Panc1 (cell line): ENCODE data around the gene CNTN4. TPM values are rescaled to one million over a fixed set of nuclear protein-coding genes. Genes with fewer than 3 reads are reported as not detected.

Source experiments
- ATAC-seq: fragments of 200-7000 bp; cut with Tn5 transposase; 2 replicates; pipeline ENCODE4 v1.9.1; 2020; ENCODE audit warnings: mild to moderate bottlenecking, moderate library complexity
- BruUV-seq: library from RNA; stranded (reverse); fragments of 400-500 nt; replicated peaks from 2 replicates; lab custom pipeline; 2021; lab: Mats Ljungman, UMichigan
- CTCF ChIA-PET: fragments of 300-600 bp; sonication (Branson Sonifier 250); formaldehyde crosslinking; loops from one replicate; lab custom pipeline; 2022; ENCODE audit warnings: antibody characterized with exemption; lab: Charles Lee
- POLR2A ChIA-PET: fragments of 300-600 bp; sonication (Branson Sonifier 250); formaldehyde crosslinking; loops from one replicate; lab custom pipeline; 2022; ENCODE audit warnings: antibody characterized with exemption; lab: Charles Lee
- DNase-seq: peaks from one replicate; pipeline ENCODE4 v3.0.0-alpha.2; 2010; ENCODE audit warnings: low read depth, low spot score
- H3K27ac ChIP-seq: 2 replicates; pipeline ENCODE4 v1.5.1; 2011; ENCODE audit warnings: mild to moderate bottlenecking, low read length, inconsistent platforms
- H3K27me3 ChIP-seq: fragments of 200-500 bp; sonication (Bioruptor generic); 2 replicates; pipeline ENCODE4 v1.6.0; 2014; ENCODE audit warnings: low read length, inconsistent platforms; ENCODE audit not compliant: control insufficient read depth, insufficient read depth
- H3K36me3 ChIP-seq: fragments of 200-500 bp; sonication (Bioruptor generic); 2 replicates; pipeline ENCODE4 v1.5.1; 2014; ENCODE audit warnings: inconsistent platforms, mild to moderate bottlenecking, low read length, moderate library complexity; ENCODE audit not compliant: control insufficient read depth, insufficient read depth
- H3K4me1 ChIP-seq: 2 replicates; pipeline ENCODE4 v1.5.1; 2011; ENCODE audit warnings: inconsistent platforms, mild to moderate bottlenecking, low read length, moderate library complexity; ENCODE audit not compliant: control insufficient read depth, insufficient read depth
- H3K4me3 ChIP-seq, 2 experiments: 2 replicates each; pipeline ENCODE4 v1.5.1; 2011 to 2012; ENCODE audit warnings: low read depth in 2 of 2, low read length in 2 of 2, mild to moderate bottlenecking in 2 of 2, inconsistent platforms in 1 of 2, moderate library complexity in 1 of 2
- H3K9me3 ChIP-seq: fragments of 200-500 bp; sonication (Bioruptor generic); 2 replicates; pipeline ENCODE4 v1.5.1; 2014; ENCODE audit warnings: low read depth, mild to moderate bottlenecking, inconsistent platforms, low read length, moderate library complexity; ENCODE audit not compliant: control insufficient read depth, insufficient read depth
- POLR2AphosphoS5 ChIP-seq: IDR thresholded peaks from 2 replicates; pipeline ENCODE4 v1.6.1; 2012; ENCODE audit warnings: mild to moderate bottlenecking, low read depth, low read length, moderate library complexity
- SIN3A ChIP-seq: IDR thresholded peaks from 2 replicates; pipeline ENCODE4 v1.6.1; 2012; ENCODE audit warnings: low read depth, mild to moderate bottlenecking, low read length, moderate library complexity, borderline replicate concordance; ENCODE audit not compliant: insufficient read depth
- TCF7L2 ChIP-seq: IDR thresholded peaks from 2 replicates; pipeline ENCODE4 v1.6.1; 2011; ENCODE audit warnings: mild to moderate bottlenecking, low read depth, low read length, inconsistent platforms
- in situ Hi-C: cut with HindIII; loops from 2 replicates; pipeline ENCODE4 v1.10.0; 2016; ENCODE audit warnings: low sequenced_read_pairs, low pct_unique_long_range_greater_than_20kb
- intact Hi-C: fragments of 100-400 bp; cut with micrococcal nuclease; formaldehyde crosslinking; loops from one replicate; pipeline ENCODE4 v1.10.0; 2022; ENCODE audit not compliant: unreplicated experiment
- total RNA-seq: library from RNA; stranded (reverse); gene quantifications from one replicate; pipeline ENCODE4 v1.2.1, GENCODE V29; 2021; ENCODE audit not compliant: unreplicated experiment
- TF ChIP-seq, protein P1 (sequence below), 2 experiments: IDR thresholded peaks; 2 replicates each; pipeline ENCODE4 v1.6.1; 2011 to 2012; ENCODE audit warnings: low read depth in 2 of 2, control low read depth in 1 of 2, low read length in 1 of 2, mild to moderate bottlenecking in 1 of 2, moderate library complexity in 1 of 2; ENCODE audit not compliant: insufficient read depth in 1 of 2
- TF ChIP-seq, protein P2 (sequence below): fragments of 450-650 bp; IDR thresholded peaks from 2 replicates; pipeline ENCODE4 v1.5.1; 2017; ENCODE audit warnings: mild to moderate bottlenecking

The CNTN4 gene
- total RNA-seq, 1 experiment from 2014 or later = not detected

DNA sequence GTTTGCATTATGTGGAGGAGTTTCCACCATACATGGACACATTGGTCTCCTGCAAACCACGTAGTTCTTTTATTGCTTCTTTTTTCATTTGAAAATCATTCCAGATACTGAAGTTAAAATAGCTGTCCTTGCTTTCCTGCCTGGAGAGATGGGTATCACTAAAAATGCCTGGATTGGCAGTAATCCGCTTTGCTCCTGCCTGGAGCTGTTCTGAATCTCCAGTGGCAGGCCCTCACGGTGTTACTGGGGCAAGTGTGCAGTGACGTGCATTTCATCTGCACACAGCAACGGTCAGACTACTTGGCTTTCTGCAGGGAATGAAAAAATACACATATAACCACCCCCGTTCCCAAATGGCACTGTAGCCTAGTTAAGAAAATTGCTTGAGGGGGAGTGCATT lies 738.6 kb downstream of the CNTN4 start:
- TF ChIP-seq SIN3A (no peak), TCF7L2 (no peak), POLR2AphosphoS5 (no peak)
- TF ChIP-seq, protein P1, sequence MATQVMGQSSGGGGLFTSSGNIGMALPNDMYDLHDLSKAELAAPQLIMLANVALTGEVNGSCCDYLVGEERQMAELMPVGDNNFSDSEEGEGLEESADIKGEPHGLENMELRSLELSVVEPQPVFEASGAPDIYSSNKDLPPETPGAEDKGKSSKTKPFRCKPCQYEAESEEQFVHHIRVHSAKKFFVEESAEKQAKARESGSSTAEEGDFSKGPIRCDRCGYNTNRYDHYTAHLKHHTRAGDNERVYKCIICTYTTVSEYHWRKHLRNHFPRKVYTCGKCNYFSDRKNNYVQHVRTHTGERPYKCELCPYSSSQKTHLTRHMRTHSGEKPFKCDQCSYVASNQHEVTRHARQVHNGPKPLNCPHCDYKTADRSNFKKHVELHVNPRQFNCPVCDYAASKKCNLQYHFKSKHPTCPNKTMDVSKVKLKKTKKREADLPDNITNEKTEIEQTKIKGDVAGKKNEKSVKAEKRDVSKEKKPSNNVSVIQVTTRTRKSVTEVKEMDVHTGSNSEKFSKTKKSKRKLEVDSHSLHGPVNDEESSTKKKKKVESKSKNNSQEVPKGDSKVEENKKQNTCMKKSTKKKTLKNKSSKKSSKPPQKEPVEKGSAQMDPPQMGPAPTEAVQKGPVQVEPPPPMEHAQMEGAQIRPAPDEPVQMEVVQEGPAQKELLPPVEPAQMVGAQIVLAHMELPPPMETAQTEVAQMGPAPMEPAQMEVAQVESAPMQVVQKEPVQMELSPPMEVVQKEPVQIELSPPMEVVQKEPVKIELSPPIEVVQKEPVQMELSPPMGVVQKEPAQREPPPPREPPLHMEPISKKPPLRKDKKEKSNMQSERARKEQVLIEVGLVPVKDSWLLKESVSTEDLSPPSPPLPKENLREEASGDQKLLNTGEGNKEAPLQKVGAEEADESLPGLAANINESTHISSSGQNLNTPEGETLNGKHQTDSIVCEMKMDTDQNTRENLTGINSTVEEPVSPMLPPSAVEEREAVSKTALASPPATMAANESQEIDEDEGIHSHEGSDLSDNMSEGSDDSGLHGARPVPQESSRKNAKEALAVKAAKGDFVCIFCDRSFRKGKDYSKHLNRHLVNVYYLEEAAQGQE (IDR thresholded peaks at IDR 0.05; ENCODE audit: insufficient read depth in 1 of 2, low read depth in 2 of 2, low read length in 1 of 2) = no peak
- TF ChIP-seq, protein P2, sequence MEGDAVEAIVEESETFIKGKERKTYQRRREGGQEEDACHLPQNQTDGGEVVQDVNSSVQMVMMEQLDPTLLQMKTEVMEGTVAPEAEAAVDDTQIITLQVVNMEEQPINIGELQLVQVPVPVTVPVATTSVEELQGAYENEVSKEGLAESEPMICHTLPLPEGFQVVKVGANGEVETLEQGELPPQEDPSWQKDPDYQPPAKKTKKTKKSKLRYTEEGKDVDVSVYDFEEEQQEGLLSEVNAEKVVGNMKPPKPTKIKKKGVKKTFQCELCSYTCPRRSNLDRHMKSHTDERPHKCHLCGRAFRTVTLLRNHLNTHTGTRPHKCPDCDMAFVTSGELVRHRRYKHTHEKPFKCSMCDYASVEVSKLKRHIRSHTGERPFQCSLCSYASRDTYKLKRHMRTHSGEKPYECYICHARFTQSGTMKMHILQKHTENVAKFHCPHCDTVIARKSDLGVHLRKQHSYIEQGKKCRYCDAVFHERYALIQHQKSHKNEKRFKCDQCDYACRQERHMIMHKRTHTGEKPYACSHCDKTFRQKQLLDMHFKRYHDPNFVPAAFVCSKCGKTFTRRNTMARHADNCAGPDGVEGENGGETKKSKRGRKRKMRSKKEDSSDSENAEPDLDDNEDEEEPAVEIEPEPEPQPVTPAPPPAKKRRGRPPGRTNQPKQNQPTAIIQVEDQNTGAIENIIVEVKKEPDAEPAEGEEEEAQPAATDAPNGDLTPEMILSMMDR = no peak
- Histone ChIP-seq H3K27me3 (no peaks in the 10 kb centered on the region), H3K4me3 (no peak overlapping the region), H3K9me3 (no peaks in the 10 kb centered on the region), H3K36me3 (no peaks in the 10 kb centered on the region), H3K27ac (no peak overlapping the region), H3K4me1 (no peaks in the 10 kb centered on the region)
- ATAC-seq (no peak), DNase-seq (no peak)
- intact Hi-C loops (no loop called here), in situ Hi-C loops (no loop called here)
- ChIA-PET CTCF (no interaction called here), POLR2A (no interaction called here)
- no TSS peak for BruUV-seq

DNA sequence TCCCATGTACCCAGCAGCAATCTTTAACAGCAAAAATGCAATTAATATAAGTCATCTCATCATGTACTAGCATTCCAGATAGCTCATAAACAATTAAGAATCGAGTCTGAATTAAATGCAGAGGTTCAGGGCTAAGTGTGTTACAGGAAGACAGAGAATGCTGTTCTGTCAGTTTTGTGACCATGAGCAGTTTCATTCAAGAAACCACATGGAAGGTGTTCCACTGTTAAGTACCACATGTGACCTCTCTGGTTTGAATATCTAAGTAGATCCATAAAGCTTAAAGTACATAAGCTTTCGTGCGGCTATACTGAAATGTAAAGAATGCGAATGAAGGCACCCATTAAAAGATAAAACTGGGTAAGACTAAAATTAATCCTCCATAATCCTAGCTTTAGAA lies 739.2 kb downstream of the CNTN4 start:
- Histone ChIP-seq H3K27ac (no peak overlapping the region), H3K36me3 (no peaks in the 10 kb centered on the region), H3K9me3 (no peaks in the 10 kb centered on the region), H3K4me1 (no peaks in the 10 kb centered on the region), H3K27me3 (no peaks in the 10 kb centered on the region), H3K4me3 (no peak overlapping the region)
- ATAC-seq (no peak), DNase-seq (no peak)
- in situ Hi-C loops (no loop called here), intact Hi-C loops (no loop called here)
- ChIA-PET POLR2A (no interaction called here), CTCF (no interaction called here)
- TF ChIP-seq, protein P1 (IDR thresholded peaks at IDR 0.05; ENCODE audit: insufficient read depth in 1 of 2, low read depth in 2 of 2, low read length in 1 of 2) = no peak
- TF ChIP-seq TCF7L2 (no peak), POLR2AphosphoS5 (no peak), SIN3A (no peak)
- TF ChIP-seq, protein P2 = no peak
- no TSS peak for BruUV-seq
